SK-N-SH (cell line): ENCODE results near the gene B4GALNT3.

Source experiments
- CTCF ChIP-seq: fragments of 200-600 bp; sonication (generic); IDR thresholded peaks from 2 replicates; pipeline ENCODE4 v1.6.1; 2017; ENCODE audit warnings: antibody characterized with exemption, mild to moderate bottlenecking, moderate library complexity
- EP300 ChIP-seq, 2 experiments: IDR thresholded peaks; 2 replicates each; pipeline versions ENCODE4 v1.4.0 to v1.6.1; 2012; ENCODE audit warnings: borderline replicate concordance in 1 of 2, low read depth in 1 of 2, low read length in 1 of 2
- FOXJ3 ChIP-seq: sonication (generic); formaldehyde crosslinking; IDR thresholded peaks from 2 replicates; pipeline ENCODE4 v1.5.1; 2020; ENCODE audit warnings: mild to moderate bottlenecking, missing genetic modification reagents
- GABPA ChIP-seq: IDR thresholded peaks from 2 replicates; pipeline ENCODE4 v1.4.0; 2012; ENCODE audit warnings: low read depth, mild to moderate bottlenecking
- MXI1 ChIP-seq: IDR thresholded peaks from 2 replicates; pipeline ENCODE4 v1.6.1; 2012; ENCODE audit warnings: mild to moderate bottlenecking, low read depth, low read length, improper control_type of control experiment
- NRF1 ChIP-seq: IDR thresholded peaks from 2 replicates; pipeline ENCODE4 v1.6.1; 2012; ENCODE audit warnings: low read depth, mild to moderate bottlenecking, low read length
- POLR2AphosphoS5 ChIP-seq: IDR thresholded peaks from 2 replicates; pipeline ENCODE4 v1.6.1; 2012; ENCODE audit warnings: low read depth, low read length
- RXRA ChIP-seq: IDR thresholded peaks from 2 replicates; pipeline ENCODE4 v1.4.0; 2012; ENCODE audit warnings: low read depth, mild to moderate bottlenecking, borderline replicate concordance
- SMC3 ChIP-seq: IDR thresholded peaks from 2 replicates; pipeline ENCODE4 v1.6.1; 2012; ENCODE audit warnings: low read depth, low read length, improper control_type of control experiment
- TF ChIP-seq, protein P1 (sequence below): IDR thresholded peaks from 2 replicates; pipeline ENCODE4 v1.6.1; 2012; ENCODE audit warnings: mild to moderate bottlenecking, low read depth, low read length, moderate library complexity

GRCh38 chr12:475286-475685 lies 15.5 kb downstream of the B4GALNT3 start:
- TF ChIP-seq RXRA (no peak), CTCF (no peak), GABPA (no peak), NRF1 (no peak), MXI1 (no peak), EP300 (IDR thresholded peaks at IDR 0.05; ENCODE audit: borderline replicate concordance in 1 of 2, low read depth in 1 of 2, low read length in 1 of 2) (no peak), SMC3 (no peak), FOXJ3 (CRISPR knock-in tag) (no peak), POLR2AphosphoS5 (no peak)
- TF ChIP-seq, protein P1, sequence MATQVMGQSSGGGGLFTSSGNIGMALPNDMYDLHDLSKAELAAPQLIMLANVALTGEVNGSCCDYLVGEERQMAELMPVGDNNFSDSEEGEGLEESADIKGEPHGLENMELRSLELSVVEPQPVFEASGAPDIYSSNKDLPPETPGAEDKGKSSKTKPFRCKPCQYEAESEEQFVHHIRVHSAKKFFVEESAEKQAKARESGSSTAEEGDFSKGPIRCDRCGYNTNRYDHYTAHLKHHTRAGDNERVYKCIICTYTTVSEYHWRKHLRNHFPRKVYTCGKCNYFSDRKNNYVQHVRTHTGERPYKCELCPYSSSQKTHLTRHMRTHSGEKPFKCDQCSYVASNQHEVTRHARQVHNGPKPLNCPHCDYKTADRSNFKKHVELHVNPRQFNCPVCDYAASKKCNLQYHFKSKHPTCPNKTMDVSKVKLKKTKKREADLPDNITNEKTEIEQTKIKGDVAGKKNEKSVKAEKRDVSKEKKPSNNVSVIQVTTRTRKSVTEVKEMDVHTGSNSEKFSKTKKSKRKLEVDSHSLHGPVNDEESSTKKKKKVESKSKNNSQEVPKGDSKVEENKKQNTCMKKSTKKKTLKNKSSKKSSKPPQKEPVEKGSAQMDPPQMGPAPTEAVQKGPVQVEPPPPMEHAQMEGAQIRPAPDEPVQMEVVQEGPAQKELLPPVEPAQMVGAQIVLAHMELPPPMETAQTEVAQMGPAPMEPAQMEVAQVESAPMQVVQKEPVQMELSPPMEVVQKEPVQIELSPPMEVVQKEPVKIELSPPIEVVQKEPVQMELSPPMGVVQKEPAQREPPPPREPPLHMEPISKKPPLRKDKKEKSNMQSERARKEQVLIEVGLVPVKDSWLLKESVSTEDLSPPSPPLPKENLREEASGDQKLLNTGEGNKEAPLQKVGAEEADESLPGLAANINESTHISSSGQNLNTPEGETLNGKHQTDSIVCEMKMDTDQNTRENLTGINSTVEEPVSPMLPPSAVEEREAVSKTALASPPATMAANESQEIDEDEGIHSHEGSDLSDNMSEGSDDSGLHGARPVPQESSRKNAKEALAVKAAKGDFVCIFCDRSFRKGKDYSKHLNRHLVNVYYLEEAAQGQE: no peak
